Sigmoid colon (tissue), 7 donors: ENCODE data around the gene KCNQ5. TPM values are rescaled to one million over a fixed set of nuclear protein-coding genes. Genes with fewer than 3 reads are reported as not detected.

ENCODE experiments used
- DNase-seq: peaks from one replicate; pipeline ENCODE4 v3.0.0-alpha.2; 2019
- H3K27ac ChIP-seq, 4 donors: fragments of 200-600 bp; sonication (generic); one replicate each; pipeline ENCODE4 v1.5.1; 2016 to 2019; ENCODE audit warnings: mild to moderate bottlenecking in 1 of 4
- H3K27me3 ChIP-seq, 3 donors: fragments of 200-600 bp; sonication (generic); one replicate each; pipeline ENCODE4 v1.5.1; 2019; ENCODE audit warnings: mild to moderate bottlenecking in 1 of 3
- H3K36me3 ChIP-seq, 4 donors: fragments of 200-600 bp; sonication (generic); one replicate each; pipeline ENCODE4 v1.5.1; 2016 to 2019
- H3K4me1 ChIP-seq, 4 donors: fragments of 200-600 bp; sonication (generic); one replicate each; pipeline ENCODE4 v1.5.1; 2017 to 2019
- H3K4me3 ChIP-seq, 4 donors: fragments of 200-600 bp; sonication (generic); one replicate each; pipeline ENCODE4 v1.5.1; 2017 to 2019; ENCODE audit warnings: mild to moderate bottlenecking in 2 of 4, moderate library complexity in 1 of 4
- H3K9me3 ChIP-seq, 4 donors: fragments of 200-600 bp in 3 of 4; sonication (generic) in 3 of 4; one replicate each; pipeline versions ENCODE4 v1.5.1 to v1.6.1; 2013 to 2019
- CTCF ChIP-seq, 4 experiments: fragments of 450-650 bp in 3 of 4; fragments of 200-600 bp in 1 of 4; IDR thresholded peaks; one replicate each; pipeline ENCODE4 v1.5.1; 2016 to 2019; ENCODE audit warnings: antibody characterized with exemption in 4 of 4, mild to moderate bottlenecking in 3 of 4, moderate library complexity in 2 of 4
- EP300 ChIP-seq, 4 donors: sonication (generic); formaldehyde crosslinking; IDR thresholded peaks; one replicate each; pipeline ENCODE4 v1.6.1; 2017; ENCODE audit warnings: antibody characterized with exemption in 4 of 4
- POLR2A ChIP-seq, 2 donors: fragments of 450-650 bp; IDR thresholded peaks; one replicate each; pipeline ENCODE4 v1.6.1; 2016; ENCODE audit warnings: antibody characterized with exemption in 2 of 2, mild to moderate bottlenecking in 2 of 2, moderate library complexity in 2 of 2
- POLR2AphosphoS5 ChIP-seq, 4 donors: sonication (generic); formaldehyde crosslinking; IDR thresholded peaks; one replicate each; pipeline ENCODE4 v1.6.1; 2017; ENCODE audit warnings: antibody characterized with exemption in 4 of 4
- WGBS, 2 donors: extraction: QIAGEN DNeasy Blood & Tissue Kit; methylation state at CpG; one replicate each; pipeline ENCODE4 v1.1.7; 2013; 5-methylcytosine and 5-hydroxymethylcytosine counted together
- intact Hi-C: fragments of 100-400 bp; cut with DNase I; formaldehyde crosslinking; loops from one replicate; pipeline ENCODE4 v1.15.1; 2023
- polyA plus RNA-seq, 3 donors: library from polyadenylated mRNA; stranded (reverse); fragments of 200-250 nt; gene quantifications; one replicate each; pipeline ENCODE4 v1.2.3, GENCODE V29; 2013
- total RNA-seq, 4 donors: library from RNA; depleted of rRNA; stranded (reverse); fragments of >200 nt; gene quantifications; one replicate each; pipeline ENCODE4 v1.1.0, GENCODE V29; 2016
- donor health status: healthy with polysubstance abuse.
- donor health status: Bipolar disorder and iron deficiency.
- donor health status: healthy.

KCNQ5 gene
- total and polyA plus RNA-seq, 7 donors: 0.49 to 2.1 (median 1.1) TPM; not detected in 2

- 83 to 87% methylated on average over 2 of the region's 2 CpGs for WGBS, 2 donors
- no peak for DNase-seq
- no peak overlapping the region for H3K27ac ChIP-seq
- no peaks in the 10 kb centered on the region for H3K4me1 ChIP-seq
- TF ChIP-seq POLR2AphosphoS5 (IDR thresholded peaks at IDR 0.05) (no peak), EP300 (IDR thresholded peaks at IDR 0.05) (no peak)
- H3K27me3 ChIP-seq: no peaks in the 10 kb centered on the region
- no peak overlapping the region for H3K4me3 ChIP-seq
- H3K36me3 ChIP-seq: no peaks in the 10 kb centered on the region
- peaks cover 0 to 4% (median 0%) of the 10 kb centered on the region in 4 donors for H3K9me3 ChIP-seq
- intact Hi-C loops: no loop called here
Measured at GRCh38 chr6:72733045-72733444, 111.2 kb downstream of the KCNQ5 start.

- DNase-seq: no peak
- Histone ChIP-seq H3K27ac (no peak overlapping the region), H3K4me3 (no peak overlapping the region), H3K4me1 (no peaks in the 10 kb centered on the region), H3K27me3 (no peaks in the 10 kb centered on the region), H3K9me3 (no peaks in the 10 kb centered on the region), H3K36me3 (no peaks in the 10 kb centered on the region)
- 79 to 88% methylated on average over 4 of the region's 4 CpGs for WGBS, 2 donors
- TF ChIP-seq EP300 (IDR thresholded peaks at IDR 0.05): no peak
- intact Hi-C loops: no loop called here
Measured at GRCh38 chr6:72738091-72738490, 116.2 kb downstream of the KCNQ5 start.

DNA sequence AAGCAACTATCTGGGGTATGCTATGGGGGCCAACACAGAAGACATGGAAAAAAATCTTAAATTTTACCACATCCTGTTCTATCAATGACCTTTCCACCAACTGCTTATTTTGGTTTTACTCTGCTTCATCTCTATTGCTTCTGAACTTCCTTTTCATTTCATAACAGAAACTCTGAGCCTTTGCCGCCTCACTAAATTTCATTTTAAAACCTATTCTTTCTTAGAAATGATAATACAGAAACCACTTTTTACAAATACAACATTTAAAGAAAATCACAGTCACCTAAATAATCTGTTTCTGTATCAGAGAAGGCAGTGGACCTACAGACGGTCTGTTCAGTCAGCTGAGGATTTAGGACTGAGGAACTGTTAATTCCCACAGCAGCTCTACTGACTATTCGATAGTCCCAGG lies 117.5 kb downstream of the KCNQ5 start:
- TF ChIP-seq CTCF (IDR thresholded peaks at IDR 0.05) (no peak), POLR2A (IDR thresholded peaks at IDR 0.05) (no peak)
- H3K27ac ChIP-seq: no peak overlapping the region
- intact Hi-C loops: no loop called here
- no peaks in the 10 kb centered on the region for H3K9me3 ChIP-seq
- H3K27me3 ChIP-seq: no peaks in the 10 kb centered on the region
- no peak for DNase-seq
- H3K4me1 ChIP-seq: no peaks in the 10 kb centered on the region
- 53 to 73% methylated on average over 3 of the region's 3 CpGs for WGBS, 2 donors
- H3K36me3 ChIP-seq: no peaks in the 10 kb centered on the region
- H3K4me3 ChIP-seq: no peak overlapping the region

DNA sequence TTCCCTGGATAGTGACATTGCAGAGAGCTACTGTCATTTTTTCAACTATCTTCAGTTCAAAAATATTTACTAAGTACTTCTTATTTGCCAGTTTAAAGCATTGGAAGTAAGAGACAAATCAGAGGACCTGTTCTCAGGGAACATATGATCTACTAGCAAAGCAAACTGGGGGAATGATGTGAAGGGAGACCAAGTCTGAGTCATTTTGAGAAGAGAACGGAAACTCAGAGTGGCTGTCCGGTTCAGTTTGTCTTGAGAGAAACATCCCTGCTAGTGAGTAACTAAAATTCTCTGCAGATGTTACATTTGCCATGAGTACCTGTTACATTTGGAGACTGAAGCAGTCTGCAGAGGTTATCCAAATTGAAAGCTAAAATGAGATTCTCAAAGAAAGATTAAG lies 118.3 kb downstream of the KCNQ5 start:
- no peak for DNase-seq
- H3K36me3 ChIP-seq: no peaks in the 10 kb centered on the region
- no peak overlapping the region for H3K27ac ChIP-seq
- intact Hi-C loops: no loop called here
- TF ChIP-seq POLR2AphosphoS5 (IDR thresholded peaks at IDR 0.05): no peak
- no peak for TF ChIP-seq EP300 (IDR thresholded peaks at IDR 0.05)
- TF ChIP-seq POLR2A (IDR thresholded peaks at IDR 0.05): no peak
- no peak for TF ChIP-seq CTCF (IDR thresholded peaks at IDR 0.05)
- no peaks in the 10 kb centered on the region for H3K9me3 ChIP-seq
- H3K4me1 ChIP-seq: no peaks in the 10 kb centered on the region
- WGBS, 2 donors: 58 to 84% methylated on average over 2 of the region's 2 CpGs
- H3K27me3 ChIP-seq: no peaks in the 10 kb centered on the region
- no peak overlapping the region for H3K4me3 ChIP-seq

GRCh38 chr6:72741083-72741482 lies 119.2 kb downstream of the KCNQ5 start:
- WGBS, 2 donors: 42 to 76% methylated on average over 3 of the region's 3 CpGs
- H3K4me3 ChIP-seq: no peak overlapping the region
- H3K36me3 ChIP-seq: no peaks in the 10 kb centered on the region
- no peaks in the 10 kb centered on the region for H3K4me1 ChIP-seq
- no peak for DNase-seq
- H3K27me3 ChIP-seq: no peaks in the 10 kb centered on the region
- TF ChIP-seq CTCF (IDR thresholded peaks at IDR 0.05): no peak
- no peak for TF ChIP-seq POLR2A (IDR thresholded peaks at IDR 0.05)
- TF ChIP-seq EP300 (IDR thresholded peaks at IDR 0.05): no peak
- no peak for TF ChIP-seq POLR2AphosphoS5 (IDR thresholded peaks at IDR 0.05)
- no peaks in the 10 kb centered on the region for H3K9me3 ChIP-seq
- no peak overlapping the region for H3K27ac ChIP-seq
- intact Hi-C loops: no loop called here

GRCh38 chr6:72742001-72742673 lies 120.3 kb downstream of the KCNQ5 start:
- H3K27ac ChIP-seq: no peak overlapping the region
- WGBS, 2 donors: 71 to 89% methylated on average over 5 of the region's 5 CpGs
- no peak overlapping the region for H3K4me3 ChIP-seq
- H3K4me1 ChIP-seq: no peaks in the 10 kb centered on the region
- H3K27me3 ChIP-seq: no peaks in the 10 kb centered on the region
- DNase-seq: no peak
- no peaks in the 10 kb centered on the region for H3K36me3 ChIP-seq
- no peaks in the 10 kb centered on the region for H3K9me3 ChIP-seq
- no peak for TF ChIP-seq POLR2AphosphoS5 (IDR thresholded peaks at IDR 0.05)
- TF ChIP-seq EP300 (IDR thresholded peaks at IDR 0.05): no peak
- TF ChIP-seq POLR2A (IDR thresholded peaks at IDR 0.05): no peak
- TF ChIP-seq CTCF (IDR thresholded peaks at IDR 0.05): no peak
- intact Hi-C loops: no loop called here
